Body of pancreas (tissue), 4 donors: ENCODE measurements around the gene CHRDL2.

Experiments
- CTCF ChIP-seq, 7 experiments: fragments of 450-650 bp in 4 of 7; fragments of 200-600 bp in 3 of 7; sonication (generic) in 3 of 7; IDR thresholded peaks; one replicate each; pipeline ENCODE4 v1.5.1; 2016 to 2019; ENCODE audit warnings: antibody characterized with exemption in 7 of 7
- POLR2A ChIP-seq, 3 donors: fragments of 450-650 bp; IDR thresholded peaks; one replicate each; pipeline ENCODE4 v1.6.1; 2016; ENCODE audit warnings: antibody characterized with exemption in 3 of 3, mild to moderate bottlenecking in 2 of 3

- no peak for TF ChIP-seq CTCF (IDR thresholded peaks at IDR 0.05)
- no peak for TF ChIP-seq POLR2A (IDR thresholded peaks at IDR 0.05)
Observed at GRCh38 chr11:74669211-74670160, 61.7 kb downstream of the CHRDL2 start.
